AG04449 (cell line): ENCODE data around the gene KCNJ9.

ENCODE experiments used
- CTCF ChIA-PET: fragments of 350-600 bp; formaldehyde crosslinking; extraction: SDS; loops from one replicate; lab custom pipeline; 2021; ENCODE audit warnings: antibody characterized with exemption; lab: Yijun Ruan, JAX
- POLR2A ChIA-PET: fragments of 400-600, 350-600 bp; formaldehyde crosslinking; extraction: SDS; loops from one replicate; lab custom pipeline; 2020; ENCODE audit warnings: antibody characterized with exemption, inconsistent platforms; lab: Yijun Ruan, JAX
- DNase-seq: peaks from one replicate; pipeline ENCODE4 v3.0.0-alpha.2; 2010; ENCODE audit warnings: low read depth, low spot score
- H3K4me3 ChIP-seq: 2 replicates; pipeline ENCODE4 v1.5.1; 2011; ENCODE audit warnings: low read depth, mild to moderate bottlenecking, control low read depth, low read length
- CTCF ChIP-seq: IDR thresholded peaks from one replicate; pipeline ENCODE4 v1.5.1; 2011; ENCODE audit warnings: mild to moderate bottlenecking, moderate library complexity, low read length, control low read depth, inconsistent platforms; ENCODE audit not compliant: insufficient read depth; ENCODE audit errors: missing control alignments

KCNJ9 gene

GRCh38 chr1:160070243-160071163 lies 10.8 kb upstream of the KCNJ9 start:
- ChIA-PET POLR2A (no interaction called here), CTCF (interaction anchor here (0.7 to 11.7 kb wide), 6 partner anchors 8 to 182 kb away, joined by 3 to 116 read pairs (median 3); partner anchors contain the start of gene KCNJ9)
- no peak for DNase-seq
- H3K4me3 ChIP-seq, result peak overlapping the region; percentile 61
- TF ChIP-seq CTCF, result no peak

- DNase-seq, result no peak
- TF ChIP-seq CTCF, result no peak
- H3K4me3 ChIP-seq, result no peak overlapping the region
- CTCF ChIA-PET, result interaction anchor here (0.9 to 11.7 kb wide), 10 partner anchors 9 to 306 kb away, joined by 3 to 116 read pairs (median 4); partner anchors contain the start of gene KCNJ9
- POLR2A ChIA-PET, result no interaction called here
These were observed 10.0 kb upstream of the KCNJ9 start for GRCh38 chr1:160071289-160071688.

GRCh38 chr1:160074865-160075264 lies 6.5 kb upstream of the KCNJ9 start:
- POLR2A ChIA-PET, result no interaction called here
- no peak for DNase-seq

GRCh38 chr1:160075836-160076235 lies 5.5 kb upstream of the KCNJ9 start:
- no peak for TF ChIP-seq CTCF
- POLR2A ChIA-PET, result no interaction called here
- CTCF ChIA-PET, result interaction anchor here (4.9 to 11.7 kb wide), 2 partner anchors 11 to 25 kb away, joined by 17 to 116 read pairs; no protein-coding TSS in a partner anchor

More at GRCh38 chr1:160074865-160075264, 6.5 kb upstream of the KCNJ9 start:
- CTCF ChIA-PET, result interaction anchor here (11.7 kb wide), 1 partner anchor 12 kb away, joined by 116 read pairs; no protein-coding TSS in a partner anchor
- H3K4me3 ChIP-seq, result no peak overlapping the region
- TF ChIP-seq CTCF, result no peak

GRCh38 chr1:160076295-160076694 lies 5.0 kb upstream of the KCNJ9 start:
- TF ChIP-seq CTCF, result no peak
- ChIA-PET POLR2A (no interaction called here), CTCF (interaction anchor here (3.9 to 11.7 kb wide), 3 partner anchors 10 to 30 kb away, joined by 17 to 116 read pairs (median 41); no protein-coding TSS in a partner anchor)
- DNase-seq, result no peak
- H3K4me3 ChIP-seq, result no peak overlapping the region

More at GRCh38 chr1:160075836-160076235, 5.5 kb upstream of the KCNJ9 start:
- no peak overlapping the region for H3K4me3 ChIP-seq
- DNase-seq, result no peak

GRCh38 chr1:160077486-160077885 lies 3.9 kb upstream of the KCNJ9 start:
- TF ChIP-seq CTCF, result no peak
- no peak for DNase-seq
- ChIA-PET POLR2A (no interaction called here), CTCF (interaction anchor here (0.7 to 11.7 kb wide), 13 partner anchors 9 to 214 kb away, joined by 3 to 116 read pairs (median 10); partner anchors contain the start of gene IGSF8)
- no peak overlapping the region for H3K4me3 ChIP-seq
